Suprapubic skin (tissue), 4 donors: ENCODE results near the gene WWOX. TPM values are rescaled to one million over a fixed set of nuclear protein-coding genes. Genes with fewer than 3 reads are reported as not detected.

Source experiments
- DNase-seq, 2 donors: peaks; one replicate each; pipeline ENCODE4 v3.0.0-alpha.2; 2019; ENCODE audit warnings: low spot score in 2 of 2
- H3K27ac ChIP-seq: fragments of 200-600 bp; sonication (generic); one replicate; pipeline ENCODE4 v1.5.1; 2019
- H3K27me3 ChIP-seq: fragments of 200-600 bp; sonication (generic); one replicate; pipeline ENCODE4 v1.5.1; 2019
- H3K36me3 ChIP-seq: fragments of 200-600 bp; sonication (generic); one replicate; pipeline ENCODE4 v1.5.1; 2019
- H3K4me1 ChIP-seq: fragments of 200-600 bp; sonication (generic); one replicate; pipeline ENCODE4 v1.5.1; 2019
- H3K4me3 ChIP-seq: fragments of 200-600 bp; sonication (generic); one replicate; pipeline ENCODE4 v1.5.1; 2019; ENCODE audit warnings: mild to moderate bottlenecking
- H3K9me3 ChIP-seq: fragments of 200-600 bp; sonication (generic); one replicate; pipeline ENCODE4 v1.5.1; 2019
- EP300 ChIP-seq: sonication (generic); formaldehyde crosslinking; IDR thresholded peaks from one replicate; pipeline ENCODE4 v1.6.1; 2017; ENCODE audit warnings: antibody characterized with exemption
- POLR2A ChIP-seq, 2 donors: fragments of 450-650 bp; IDR thresholded peaks; one replicate each; pipeline ENCODE4 v1.6.1; 2017; ENCODE audit warnings: antibody characterized with exemption in 2 of 2, mild to moderate bottlenecking in 2 of 2, moderate library complexity in 2 of 2
- POLR2AphosphoS5 ChIP-seq, 3 donors: sonication (generic); formaldehyde crosslinking; IDR thresholded peaks; one replicate each; pipeline ENCODE4 v1.6.1; 2017; ENCODE audit warnings: antibody characterized with exemption in 3 of 3
- WGBS: methylation state at CpG from one replicate; pipeline ENCODE4 v1.1.5; 2018; 5-methylcytosine and 5-hydroxymethylcytosine counted together
- total RNA-seq, 4 donors: library from RNA; depleted of rRNA; stranded (reverse); fragments of >200 nt; gene quantifications; one replicate each; pipeline ENCODE4 v1.1.0, GENCODE V29; 2016
- TF ChIP-seq, protein P1 (sequence below), 2 donors: fragments of 200-600 bp in 1 of 2; fragments of 450-650 bp in 1 of 2; sonication (generic) in 1 of 2; IDR thresholded peaks; one replicate each; pipeline ENCODE4 v1.5.1; 2016 to 2019; ENCODE audit warnings: antibody characterized with exemption in 2 of 2, mild to moderate bottlenecking in 1 of 2, moderate library complexity in 1 of 2

Gene WWOX
- total RNA-seq, 4 donors from 2014 or later: 29.6 to 104 (median 47.3) TPM

DNA sequence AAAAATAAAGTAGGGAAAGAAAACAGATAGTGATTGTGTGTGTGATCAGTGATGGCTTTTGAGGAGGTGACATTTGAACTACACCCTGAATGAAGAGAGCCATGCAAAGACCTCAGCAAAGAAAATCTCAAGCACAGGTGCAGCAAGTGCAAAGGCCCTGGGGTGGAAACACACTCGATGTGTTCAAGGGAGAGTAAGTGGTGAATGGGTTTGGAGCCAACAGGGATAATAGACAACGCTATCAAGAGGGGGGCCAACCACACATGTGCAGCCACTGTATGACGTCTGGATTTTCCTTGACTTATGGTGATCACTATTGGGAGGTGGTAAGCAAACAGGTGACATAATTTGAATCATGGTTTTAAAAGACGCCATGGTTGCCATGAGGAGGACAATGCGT, 564.2 kb downstream of the WWOX start:
- 93% methylated on average over 5 of the region's 5 CpGs for WGBS
- H3K27ac ChIP-seq: no peak overlapping the region
- no peak overlapping the region for H3K4me3 ChIP-seq
- no peaks in the 10 kb centered on the region for H3K9me3 ChIP-seq
- H3K4me1 ChIP-seq: peaks cover 6% of the 10 kb centered on the region
- DNase-seq: no peak
- TF ChIP-seq POLR2A (IDR thresholded peaks at IDR 0.05) (no peak), EP300 (no peak), POLR2AphosphoS5 (IDR thresholded peaks at IDR 0.05) (no peak)
- TF ChIP-seq, protein P1, sequence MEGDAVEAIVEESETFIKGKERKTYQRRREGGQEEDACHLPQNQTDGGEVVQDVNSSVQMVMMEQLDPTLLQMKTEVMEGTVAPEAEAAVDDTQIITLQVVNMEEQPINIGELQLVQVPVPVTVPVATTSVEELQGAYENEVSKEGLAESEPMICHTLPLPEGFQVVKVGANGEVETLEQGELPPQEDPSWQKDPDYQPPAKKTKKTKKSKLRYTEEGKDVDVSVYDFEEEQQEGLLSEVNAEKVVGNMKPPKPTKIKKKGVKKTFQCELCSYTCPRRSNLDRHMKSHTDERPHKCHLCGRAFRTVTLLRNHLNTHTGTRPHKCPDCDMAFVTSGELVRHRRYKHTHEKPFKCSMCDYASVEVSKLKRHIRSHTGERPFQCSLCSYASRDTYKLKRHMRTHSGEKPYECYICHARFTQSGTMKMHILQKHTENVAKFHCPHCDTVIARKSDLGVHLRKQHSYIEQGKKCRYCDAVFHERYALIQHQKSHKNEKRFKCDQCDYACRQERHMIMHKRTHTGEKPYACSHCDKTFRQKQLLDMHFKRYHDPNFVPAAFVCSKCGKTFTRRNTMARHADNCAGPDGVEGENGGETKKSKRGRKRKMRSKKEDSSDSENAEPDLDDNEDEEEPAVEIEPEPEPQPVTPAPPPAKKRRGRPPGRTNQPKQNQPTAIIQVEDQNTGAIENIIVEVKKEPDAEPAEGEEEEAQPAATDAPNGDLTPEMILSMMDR (IDR thresholded peaks at IDR 0.05): no peak
- H3K36me3 ChIP-seq: no peaks in the 10 kb centered on the region
- H3K27me3 ChIP-seq: no peaks in the 10 kb centered on the region

DNA sequence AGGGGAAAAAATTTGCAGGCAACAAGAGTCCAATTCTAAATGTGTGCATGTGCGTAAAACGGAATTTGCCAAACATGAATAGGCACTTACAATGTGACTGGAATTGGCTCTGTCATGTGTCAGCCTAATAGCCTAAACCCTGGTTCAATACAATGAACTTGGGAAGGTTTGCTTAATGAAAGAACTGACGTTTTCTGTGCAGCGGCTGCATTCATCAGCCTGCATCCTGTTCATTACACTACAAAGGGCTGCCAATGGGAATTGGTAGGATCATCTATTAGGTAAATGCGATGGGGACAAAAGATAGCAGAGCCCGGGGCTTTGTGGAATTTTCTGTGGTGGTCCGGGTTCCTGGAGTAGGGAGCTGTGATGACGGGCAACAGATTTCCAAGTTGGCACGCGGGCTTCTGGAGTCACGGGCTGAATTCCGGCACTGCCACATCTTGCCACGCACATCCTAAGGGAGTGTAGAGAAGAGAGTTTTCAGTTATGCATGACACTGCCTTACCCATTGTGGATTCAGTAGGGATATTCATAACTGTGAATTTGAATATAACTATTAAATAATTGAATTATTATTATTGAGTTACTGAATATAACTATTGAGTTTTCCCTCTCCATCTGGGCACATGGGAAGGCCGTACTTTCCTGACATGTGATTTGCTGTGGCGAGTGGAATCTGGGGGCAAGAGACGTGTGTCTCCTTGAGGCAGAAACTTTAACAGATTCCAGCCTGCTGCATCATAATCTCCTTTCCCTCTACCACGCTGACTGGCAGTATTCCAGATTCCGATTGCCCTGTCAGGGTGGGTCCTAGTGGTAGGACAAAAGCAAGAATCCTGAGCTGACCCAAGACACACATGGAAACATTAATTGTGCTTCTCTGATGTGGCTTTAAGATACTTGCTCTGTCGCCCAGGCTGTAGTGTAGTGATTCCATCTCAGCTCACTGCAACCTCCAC, 565.6 kb downstream of the WWOX start:
- TF ChIP-seq POLR2AphosphoS5 (IDR thresholded peaks at IDR 0.05) (no peak), EP300 (no peak), POLR2A (IDR thresholded peaks at IDR 0.05) (no peak)
- TF ChIP-seq, protein P1 (IDR thresholded peaks at IDR 0.05): no peak
- no peak for DNase-seq
- H3K4me3 ChIP-seq: no peak overlapping the region
- 86% methylated on average over 19 of the region's 19 CpGs for WGBS
- no peak overlapping the region for H3K27ac ChIP-seq
- no peaks in the 10 kb centered on the region for H3K27me3 ChIP-seq
- H3K36me3 ChIP-seq: no peaks in the 10 kb centered on the region
- H3K9me3 ChIP-seq: no peaks in the 10 kb centered on the region
- H3K4me1 ChIP-seq: peaks cover 9% of the 10 kb centered on the region

DNA sequence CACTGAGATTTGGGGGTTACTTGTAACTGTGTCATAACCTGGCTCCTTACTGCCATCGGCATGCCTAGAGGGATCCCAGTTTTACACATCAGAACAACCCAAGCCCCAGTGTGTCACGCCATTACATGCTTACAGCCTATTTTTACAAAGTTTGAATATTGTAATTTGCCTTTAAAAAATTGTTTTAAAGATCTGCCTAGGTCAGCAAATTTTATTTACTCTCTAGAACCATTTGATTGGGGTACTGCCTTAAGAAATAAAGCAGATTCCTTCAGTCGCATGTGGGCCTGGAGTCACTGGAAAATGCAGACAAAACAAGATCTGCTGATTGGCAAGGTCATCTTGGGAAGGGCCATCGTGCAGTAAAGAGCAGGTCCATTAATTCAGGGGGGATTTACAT, 566.9 kb downstream of the WWOX start:
- Histone ChIP-seq H3K4me1 (peaks cover 18% of the 10 kb centered on the region), H3K36me3 (no peaks in the 10 kb centered on the region), H3K9me3 (no peaks in the 10 kb centered on the region), H3K4me3 (no peak overlapping the region), H3K27ac (no peak overlapping the region), H3K27me3 (no peaks in the 10 kb centered on the region)
- 83% methylated on average over 4 of the region's 4 CpGs for WGBS
- TF ChIP-seq EP300: no peak
- no peak for TF ChIP-seq POLR2AphosphoS5 (IDR thresholded peaks at IDR 0.05)
- TF ChIP-seq POLR2A (IDR thresholded peaks at IDR 0.05): no peak
- TF ChIP-seq, protein P1 (IDR thresholded peaks at IDR 0.05): no peak
- DNase-seq: no peak

DNA sequence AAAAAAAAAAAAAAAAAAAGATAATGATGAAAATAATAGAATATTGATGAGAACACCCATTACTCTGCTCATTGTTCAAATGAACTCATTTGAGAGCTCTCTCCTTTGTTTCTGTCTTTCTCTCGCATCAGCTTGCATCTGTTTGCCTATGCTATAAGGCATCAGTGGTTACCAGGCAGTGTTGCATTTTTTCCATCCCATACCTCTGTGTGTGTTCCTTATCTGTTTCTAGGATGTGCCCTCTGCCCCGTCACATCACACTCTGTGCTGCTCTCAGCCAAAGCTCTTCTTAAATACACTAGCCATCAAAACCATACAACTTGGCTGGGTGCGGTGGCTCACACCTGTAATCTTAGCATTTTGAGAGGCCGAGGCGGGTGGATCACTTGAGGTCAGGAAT, 568.2 kb downstream of the WWOX start:
- peaks cover 21% of the 10 kb centered on the region for H3K4me1 ChIP-seq
- H3K4me3 ChIP-seq: no peak overlapping the region
- TF ChIP-seq POLR2A (IDR thresholded peaks at IDR 0.05) (no peak), EP300 (no peak), POLR2AphosphoS5 (IDR thresholded peaks at IDR 0.05) (no peak)
- TF ChIP-seq, protein P1 (IDR thresholded peaks at IDR 0.05): no peak
- WGBS: 89% methylated on average over 5 of the region's 5 CpGs
- H3K27me3 ChIP-seq: no peaks in the 10 kb centered on the region
- H3K36me3 ChIP-seq: no peaks in the 10 kb centered on the region
- no peak overlapping the region for H3K27ac ChIP-seq
- DNase-seq: no peak
- no peaks in the 10 kb centered on the region for H3K9me3 ChIP-seq

DNA sequence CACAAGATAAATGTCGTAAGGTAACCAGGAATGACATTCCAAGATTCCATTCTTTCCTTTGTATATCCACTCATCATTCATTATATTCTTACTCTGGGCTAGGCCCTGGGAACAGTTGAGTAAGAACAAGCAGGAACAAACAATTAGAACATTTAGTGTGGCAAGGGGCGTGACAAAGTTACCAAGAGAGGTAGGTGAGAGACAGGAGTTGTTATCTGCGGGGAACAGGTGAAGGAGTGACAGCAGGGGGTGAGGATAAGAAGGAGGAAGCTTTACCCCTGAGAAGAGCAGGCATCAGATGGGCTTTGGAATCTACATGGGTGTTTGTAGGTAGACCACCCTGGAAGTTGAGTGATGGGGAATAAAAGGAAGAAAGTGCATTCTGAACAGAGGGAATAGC, 568.9 kb downstream of the WWOX start:
- Histone ChIP-seq H3K9me3 (no peaks in the 10 kb centered on the region), H3K36me3 (no peaks in the 10 kb centered on the region), H3K27ac (no peak overlapping the region), H3K4me1 (peaks cover 29% of the 10 kb centered on the region), H3K4me3 (no peak overlapping the region), H3K27me3 (no peaks in the 10 kb centered on the region)
- no peak for DNase-seq
- TF ChIP-seq EP300 (no peak), POLR2AphosphoS5 (IDR thresholded peaks at IDR 0.05) (no peak), POLR2A (IDR thresholded peaks at IDR 0.05) (no peak)
- TF ChIP-seq, protein P1 (IDR thresholded peaks at IDR 0.05): no peak
- 96% methylated on average over 3 of the region's 3 CpGs for WGBS
